Measurements from ENCODE around the gene ZNF133.

Gene ZNF133

GRCh38 chr20:18263723-18264122 is 24.6 kb upstream of the ZNF133 start:
- no peak for DNase-seq
- in situ Hi-C loops (cut with HindIII; ENCODE audit: low pct_ligation_motif_present, low sequenced_read_pairs) = no loop called here
- Histone ChIP-seq H3K27me3 (replicated peaks) (no peaks in the 10 kb centered on the region), H3K4me3 (ENCODE audit: low read depth, low read length) (no peak overlapping the region), H3K36me3 (replicated peaks) (no peaks in the 10 kb centered on the region), H3K27ac (no peak overlapping the region)
- TF ChIP-seq, protein P1, sequence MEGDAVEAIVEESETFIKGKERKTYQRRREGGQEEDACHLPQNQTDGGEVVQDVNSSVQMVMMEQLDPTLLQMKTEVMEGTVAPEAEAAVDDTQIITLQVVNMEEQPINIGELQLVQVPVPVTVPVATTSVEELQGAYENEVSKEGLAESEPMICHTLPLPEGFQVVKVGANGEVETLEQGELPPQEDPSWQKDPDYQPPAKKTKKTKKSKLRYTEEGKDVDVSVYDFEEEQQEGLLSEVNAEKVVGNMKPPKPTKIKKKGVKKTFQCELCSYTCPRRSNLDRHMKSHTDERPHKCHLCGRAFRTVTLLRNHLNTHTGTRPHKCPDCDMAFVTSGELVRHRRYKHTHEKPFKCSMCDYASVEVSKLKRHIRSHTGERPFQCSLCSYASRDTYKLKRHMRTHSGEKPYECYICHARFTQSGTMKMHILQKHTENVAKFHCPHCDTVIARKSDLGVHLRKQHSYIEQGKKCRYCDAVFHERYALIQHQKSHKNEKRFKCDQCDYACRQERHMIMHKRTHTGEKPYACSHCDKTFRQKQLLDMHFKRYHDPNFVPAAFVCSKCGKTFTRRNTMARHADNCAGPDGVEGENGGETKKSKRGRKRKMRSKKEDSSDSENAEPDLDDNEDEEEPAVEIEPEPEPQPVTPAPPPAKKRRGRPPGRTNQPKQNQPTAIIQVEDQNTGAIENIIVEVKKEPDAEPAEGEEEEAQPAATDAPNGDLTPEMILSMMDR (IDR thresholded peaks at IDR 0.05; ENCODE audit: low read depth, low read length, missing control alignments) = no peak

DNA sequence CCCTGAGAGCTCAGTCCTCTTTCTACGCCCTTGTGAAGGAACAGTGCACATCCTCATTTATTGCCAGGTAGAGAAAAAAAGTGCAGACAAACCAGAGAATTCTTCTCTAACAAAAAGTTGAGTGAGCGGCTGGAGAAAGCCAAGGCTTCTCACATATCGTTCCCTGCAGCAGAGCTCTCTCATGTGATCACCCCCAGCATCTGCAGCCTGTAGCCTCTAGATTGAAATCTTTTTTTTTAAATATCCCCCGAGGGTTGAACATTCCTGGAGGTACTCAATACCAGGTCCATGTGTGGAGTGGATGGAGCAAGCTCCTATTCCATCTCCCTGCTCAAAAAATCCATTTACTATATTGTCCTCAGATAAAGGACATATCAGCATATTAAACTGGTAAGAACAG is 22.9 kb upstream of the ZNF133 start:
- Histone ChIP-seq H3K27ac (no peak overlapping the region), H3K36me3 (replicated peaks) (no peaks in the 10 kb centered on the region), H3K27me3 (replicated peaks) (no peaks in the 10 kb centered on the region), H3K4me3 (ENCODE audit: low read depth, low read length) (no peak overlapping the region)
- no peak for DNase-seq
- in situ Hi-C loops (cut with HindIII; ENCODE audit: low pct_ligation_motif_present, low sequenced_read_pairs) = no loop called here
- TF ChIP-seq, protein P1 (IDR thresholded peaks at IDR 0.05; ENCODE audit: low read depth, low read length, missing control alignments) = no peak

DNA sequence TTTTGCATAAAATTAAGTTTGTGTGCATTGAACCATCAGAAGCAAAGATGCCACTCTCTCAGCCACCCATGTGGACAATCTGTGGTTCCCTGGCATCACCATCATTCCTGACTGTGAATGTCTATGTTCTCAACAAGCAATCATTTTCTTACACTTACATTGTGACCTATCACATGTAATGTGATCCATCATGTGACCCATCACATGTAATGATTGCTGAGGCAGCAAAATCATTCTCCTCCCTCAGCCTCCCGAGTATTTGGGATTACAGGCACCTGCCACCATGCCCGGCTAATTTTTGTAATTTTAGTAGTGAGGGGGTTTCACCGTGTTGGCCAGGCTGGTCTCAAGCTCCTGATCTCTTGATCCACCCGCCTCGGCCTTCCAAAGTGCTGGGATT is 22.0 kb upstream of the ZNF133 start:
- Histone ChIP-seq H3K27ac (no peak overlapping the region), H3K4me3 (ENCODE audit: low read depth, low read length) (no peak overlapping the region), H3K36me3 (replicated peaks) (no peaks in the 10 kb centered on the region), H3K27me3 (replicated peaks) (no peaks in the 10 kb centered on the region)
- DNase-seq = no peak
- TF ChIP-seq, protein P1 (IDR thresholded peaks at IDR 0.05; ENCODE audit: low read depth, low read length, missing control alignments) = no peak
- in situ Hi-C loops (cut with HindIII; ENCODE audit: low pct_ligation_motif_present, low sequenced_read_pairs) = no loop called here

DNA sequence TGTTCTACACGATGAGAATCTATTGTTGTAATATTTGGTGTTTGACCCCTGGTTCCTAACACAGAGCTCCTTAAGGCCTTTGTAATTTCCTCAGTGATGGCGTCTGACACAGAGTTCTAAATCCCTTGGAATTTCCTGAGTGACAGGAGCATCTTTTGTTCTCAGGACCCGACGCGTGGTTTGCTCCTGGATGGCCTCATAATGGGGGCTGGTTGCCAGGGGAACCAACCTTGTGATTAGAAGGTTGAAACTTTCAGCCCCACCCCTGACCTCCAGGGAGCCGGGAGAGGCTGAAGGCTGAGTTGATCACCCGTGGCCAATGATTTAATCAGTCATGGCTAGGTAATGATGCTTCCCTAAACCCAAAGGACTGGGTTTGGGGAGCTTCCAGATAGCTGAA is 20.5 kb upstream of the ZNF133 start:
- H3K27ac ChIP-seq = no peak overlapping the region
- H3K4me3 ChIP-seq (ENCODE audit: low read depth, low read length) = no peak overlapping the region
- no peaks in the 10 kb centered on the region for H3K27me3 ChIP-seq (replicated peaks)
- no peak for DNase-seq
- TF ChIP-seq, protein P1 (IDR thresholded peaks at IDR 0.05; ENCODE audit: low read depth, low read length, missing control alignments) = no peak
- H3K36me3 ChIP-seq (replicated peaks) = no peaks in the 10 kb centered on the region
- in situ Hi-C loops (cut with HindIII; ENCODE audit: low pct_ligation_motif_present, low sequenced_read_pairs) = no loop called here

DNA sequence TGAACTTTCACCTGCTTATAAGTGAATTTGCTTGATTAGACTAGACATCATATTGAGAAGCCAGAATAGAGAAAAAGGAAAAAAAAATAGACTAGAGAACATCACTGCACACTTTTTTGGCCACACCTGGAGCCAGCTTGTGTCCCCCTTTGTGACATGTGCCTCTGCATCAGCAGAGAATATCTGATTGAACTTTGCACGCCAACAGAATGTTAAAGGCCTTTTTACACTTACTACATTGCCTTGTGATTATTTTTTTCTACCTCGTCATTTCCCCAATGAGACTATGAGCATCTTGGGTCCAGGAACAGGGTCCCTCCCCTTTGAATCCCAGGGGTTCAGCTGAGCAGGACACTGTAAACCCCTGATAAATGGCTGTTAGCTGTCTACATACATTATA is 17.2 kb upstream of the ZNF133 start:
- H3K27ac ChIP-seq = no peak overlapping the region
- TF ChIP-seq, protein P1 (IDR thresholded peaks at IDR 0.05; ENCODE audit: low read depth, low read length, missing control alignments) = no peak
- no peak overlapping the region for H3K4me3 ChIP-seq (ENCODE audit: low read depth, low read length)
- H3K36me3 ChIP-seq (replicated peaks) = no peaks in the 10 kb centered on the region
- in situ Hi-C loops (cut with HindIII; ENCODE audit: low pct_ligation_motif_present, low sequenced_read_pairs) = no loop called here
- DNase-seq = no peak
- peaks cover 2% of the 10 kb centered on the region for H3K27me3 ChIP-seq (replicated peaks)

DNA sequence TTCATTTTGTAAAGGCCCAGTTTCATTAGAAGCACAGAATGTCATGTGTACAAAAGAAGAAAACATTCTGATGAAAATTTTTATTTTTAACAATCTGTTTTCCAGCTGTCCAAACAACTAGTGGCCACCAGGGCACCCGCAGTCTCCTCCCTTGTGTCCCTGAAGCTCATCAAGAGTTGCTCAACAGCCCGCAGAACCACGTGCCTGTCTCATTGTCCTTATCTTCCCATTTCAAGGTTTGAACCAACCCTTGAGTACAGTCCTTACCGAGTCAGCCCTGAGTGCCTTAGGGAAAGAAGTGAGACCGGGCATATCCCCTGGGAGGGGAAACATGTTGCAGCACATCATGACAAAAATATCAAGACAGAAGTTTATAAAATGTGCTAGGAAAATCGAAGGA is 15.9 kb upstream of the ZNF133 start:
- Histone ChIP-seq H3K36me3 (replicated peaks) (no peaks in the 10 kb centered on the region), H3K27me3 (replicated peaks) (peaks cover 2% of the 10 kb centered on the region), H3K27ac (no peak overlapping the region), H3K4me3 (ENCODE audit: low read depth, low read length) (no peak overlapping the region)
- peak; percentile 29 for DNase-seq
- TF ChIP-seq, protein P1 (IDR thresholded peaks at IDR 0.05; ENCODE audit: low read depth, low read length, missing control alignments) = peak; percentile 43
- in situ Hi-C loops (cut with HindIII; ENCODE audit: low pct_ligation_motif_present, low sequenced_read_pairs) = no loop called here

Data from brain microvascular endothelial cell (primary cell).